H1 (cell line): ENCODE results near the gene IGBP1. TPM values are rescaled to one million over a fixed set of nuclear protein-coding genes. Genes with fewer than 3 reads are reported as not detected.

Experiments used
- SP4 ChIP-seq: IDR thresholded peaks from 2 replicates; pipeline ENCODE4 v1.6.1; 2012; ENCODE audit warnings: low read length, inconsistent platforms
- polyA plus RNA-seq, 7 experiments: library from polyadenylated mRNA; depleted of rRNA in 3 of 7; stranded (reverse) in 5 of 7; unstranded in 2 of 7; fragments of >200 nt in 5 of 7; fragments of 200-250 nt in 2 of 7; gene quantifications; 1 replicate in 5 of 7; 2 replicates in 1 of 7; 4 replicates in 1 of 7; pipeline versions ENCODE4 v1.2.1 to v1.2.3, GENCODE V29; 2011 to 2013; ENCODE audit warnings: missing spikeins in 2 of 7, mixed read lengths in 2 of 7
- total RNA-seq: library from RNA; stranded (reverse); fragmentation: NEBNext Ultra II Directional; extraction: Animal tissue kit (Norgen Biotek cat#: 25700); gene quantifications from 2 replicates; pipeline ENCODE4 v1.2.1, GENCODE V29; 2021

The IGBP1 gene
- total and polyA plus RNA-seq, 2 of the 8 experiments (the other 6 are each of a cell fraction or from before 2014, with no cell fraction given) = 41.3 to 45.4 TPM

- no peak for TF ChIP-seq SP4
Observed at GRCh38 chrX:70088751-70089150, 44.5 kb upstream of the IGBP1 start (continued).
